NCI-H146 (cell line): ENCODE results near the gene CSTF2.
"Not testable (repeated sequence)": the region's sequence is repeated elsewhere in the genome, so short reads cannot be mapped to it uniquely, and the experiment has no call there.

Experiments used
- DNase-seq: peaks from one replicate; lab custom pipeline; 2025; lab: John Stamatoyannopoulos, UW

CSTF2 gene

GRCh38 chrX:100819837-100820666 lies at the start of gene CSTF2:
TSS of gene CSTF2 (plus strand) at chrX:100820391. CDS start at chrX:100820417, 26 bp downstream.
- peak; percentile 86 for DNase-seq

GRCh38 chrX:100796371-100796770 lies 23.8 kb upstream of the CSTF2 start:
- DNase-seq: not testable (repeated sequence)

- no peak for DNase-seq
Measured at GRCh38 chrX:100797359-100797758, 22.8 kb upstream of the CSTF2 start.

- DNase-seq: no peak
Measured at GRCh38 chrX:100798484-100799214, 21.5 kb upstream of the CSTF2 start.

- DNase-seq: no peak
Measured at GRCh38 chrX:100802843-100803242, 17.3 kb upstream of the CSTF2 start.

- DNase-seq: no peak
Measured at GRCh38 chrX:100804780-100805179, 15.4 kb upstream of the CSTF2 start.

GRCh38 chrX:100808265-100808664 lies 11.9 kb upstream of the CSTF2 start:
- not testable (repeated sequence) for DNase-seq

- DNase-seq: no peak
Measured at GRCh38 chrX:100812216-100813158, 7.7 kb upstream of the CSTF2 start.

- no peak for DNase-seq
Measured at GRCh38 chrX:100817340-100817739, 2.9 kb upstream of the CSTF2 start.

- no peak for DNase-seq
Measured at GRCh38 chrX:100819534-100819836, 706 bp upstream of the CSTF2 start.

GRCh38 chrX:100829730-100830129 lies 9.5 kb downstream of the CSTF2 start:
- DNase-seq: no peak

GRCh38 chrX:100830143-100830542 lies 10.0 kb downstream of the CSTF2 start:
- DNase-seq: no peak

GRCh38 chrX:100830547-100830946 lies 10.4 kb downstream of the CSTF2 start:
- DNase-seq: no peak

GRCh38 chrX:100831219-100831946 lies 11.2 kb downstream of the CSTF2 start:
- DNase-seq: no peak

- DNase-seq: no peak
Measured at GRCh38 chrX:100850317-100850716, 30.1 kb downstream of the CSTF2 start.

- DNase-seq: no peak
Measured at GRCh38 chrX:100852810-100853209, 32.6 kb downstream of the CSTF2 start.

GRCh38 chrX:100863326-100863864 lies 43.2 kb downstream of the CSTF2 start:
- peak; percentile 5 for DNase-seq

GRCh38 chrX:100864657-100865391 lies 44.6 kb downstream of the CSTF2 start:
- no peak for DNase-seq

- no peak for DNase-seq
Measured at GRCh38 chrX:100868273-100868672, 48.1 kb downstream of the CSTF2 start.

- DNase-seq: no peak
Measured at GRCh38 chrX:100870527-100870926, 50.3 kb downstream of the CSTF2 start.
